Anterior cingulate cortex (tissue), 58 donors: ENCODE results near the gene TRERF1.

Experiments
- DNase-seq, 58 donors: peaks; one replicate each; lab custom pipeline; 2025; lab: John Stamatoyannopoulos, UW

Gene TRERF1

GRCh38 chr6:42400061-42400760 is 51.5 kb downstream of the TRERF1 start:
- DNase-seq: no peak

GRCh38 chr6:42396720-42397119 is 55.0 kb downstream of the TRERF1 start:
- no peak for DNase-seq

- peak in 14 of 58 donors; percentile 1 to 46 (median 16) for DNase-seq
Observed at GRCh38 chr6:42394881-42395620, 56.7 kb downstream of the TRERF1 start.

GRCh38 chr6:42394151-42394550 is 57.6 kb downstream of the TRERF1 start:
- no peak for DNase-seq

- DNase-seq: no peak
Observed at GRCh38 chr6:42393339-42393738, 58.4 kb downstream of the TRERF1 start.

GRCh38 chr6:42392833-42393232 is 58.9 kb downstream of the TRERF1 start:
- DNase-seq: no peak

- no peak for DNase-seq
Observed at GRCh38 chr6:42391441-42391840, 60.3 kb downstream of the TRERF1 start.

- no peak for DNase-seq
Observed at GRCh38 chr6:42390228-42390934, 61.3 kb downstream of the TRERF1 start.

- DNase-seq: no peak
Observed at GRCh38 chr6:42389736-42390135, 62.0 kb downstream of the TRERF1 start.

- DNase-seq: no peak
Observed at GRCh38 chr6:42388046-42388445, 63.7 kb downstream of the TRERF1 start.

- no peak for DNase-seq
Observed at GRCh38 chr6:42387336-42387735, 64.4 kb downstream of the TRERF1 start.

GRCh38 chr6:42385339-42385738 is 66.4 kb downstream of the TRERF1 start:
- no peak for DNase-seq

GRCh38 chr6:42383421-42384205 is 68.1 kb downstream of the TRERF1 start:
- DNase-seq: no peak

GRCh38 chr6:42381850-42382249 is 69.9 kb downstream of the TRERF1 start:
- no peak for DNase-seq

GRCh38 chr6:42380228-42380979 is 71.3 kb downstream of the TRERF1 start:
- DNase-seq: no peak

- no peak for DNase-seq
Observed at GRCh38 chr6:42378536-42378935, 73.2 kb downstream of the TRERF1 start.

- no peak for DNase-seq
Observed at GRCh38 chr6:42378125-42378524, 73.6 kb downstream of the TRERF1 start.

- DNase-seq: no peak
Observed at GRCh38 chr6:42375007-42375635, 76.6 kb downstream of the TRERF1 start.

GRCh38 chr6:42374018-42374669 is 77.6 kb downstream of the TRERF1 start:
- no peak for DNase-seq
